Natural killer cell treated with Interleukin-12 subunit alpha and Interleukin-12 subunit beta and Interleukin-15 and Interleukin-18, amount 100 ng/mL, for 72 hours (primary cell): ENCODE results near the gene GGCX. TPM values are rescaled to one million over a fixed set of nuclear protein-coding genes. Genes with fewer than 3 reads are reported as not detected.
A peak's percentile ranks its signal among the peaks of the same experiment; 100 is the strongest.
"Not testable (repeated sequence)": the region's sequence is repeated elsewhere in the genome, so short reads cannot be mapped to it uniquely, and the experiment has no call there.

Experiments
- ATAC-seq, 2 donors: fragments of 150-1000 bp; cut with Tn5 transposase in 1 of 2; sonication (Bioruptor Pico), chemical (Tn5 transposase) in 1 of 2; 2 replicates each; pipeline ENCODE4 v1.10.0; 2021
- DNase-seq: peaks from one replicate; pipeline ENCODE4 v3.0.0; 2022; ENCODE audit warnings: low spot score
- H3K27ac Mint-ChIP-seq, 2 donors: 1 replicate in 1 of 2; 2 replicates in 1 of 2; pipeline ENCODE4 v1.8.0; 2022; ENCODE audit warnings: mixed read lengths in 2 of 2, mild to moderate bottlenecking in 1 of 2, moderate library complexity in 1 of 2
- H3K27me3 Mint-ChIP-seq, 2 donors: 1 replicate in 1 of 2; 2 replicates in 1 of 2; pipeline ENCODE4 v1.8.0; 2022; ENCODE audit warnings: mixed read lengths in 2 of 2
- H3K36me3 Mint-ChIP-seq: one replicate; pipeline ENCODE4 v1.8.0; 2022; ENCODE audit warnings: mixed read lengths
- H3K4me1 Mint-ChIP-seq, 2 donors: 1 replicate in 1 of 2; 2 replicates in 1 of 2; pipeline ENCODE4 v1.8.0; 2022; ENCODE audit warnings: low read depth in 2 of 2, mixed read lengths in 2 of 2, mild to moderate bottlenecking in 1 of 2
- H3K4me3 Mint-ChIP-seq: one replicate; pipeline ENCODE4 v1.8.0; 2022; ENCODE audit warnings: mixed read lengths
- H3K9me3 Mint-ChIP-seq: 2 replicates; pipeline ENCODE4 v1.8.0; 2022; ENCODE audit warnings: mixed read lengths
- total RNA-seq, 2 donors: library from RNA; stranded (reverse); gene quantifications; one replicate each; pipeline ENCODE4 v1.2.3, GENCODE V29; 2022

The GGCX gene
- total RNA-seq, 2 donors from 2014 or later = 24.9 to 37.1 TPM

DNA sequence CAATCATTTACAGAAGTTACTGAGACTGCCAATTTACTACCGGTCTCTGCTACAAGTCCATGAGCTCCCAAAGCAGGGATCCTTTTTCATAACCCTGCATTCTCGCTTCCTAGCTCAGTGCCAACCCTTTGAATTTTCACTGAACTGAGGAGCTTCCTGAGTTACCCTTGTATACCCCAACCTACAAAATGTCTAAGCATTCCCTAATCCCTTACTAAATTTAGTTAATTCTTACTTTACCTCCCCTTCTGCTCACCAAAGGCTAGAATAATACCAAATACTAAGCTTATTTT lies 12.7 kb downstream of the GGCX start:
- H3K4me3 Mint-ChIP-seq = no peak overlapping the region
- peaks cover 9 to 12% of the 10 kb centered on the region in 2 donors for H3K4me1 Mint-ChIP-seq
- H3K27me3 Mint-ChIP-seq = no peaks in the 10 kb centered on the region
- no peak overlapping the region for H3K27ac Mint-ChIP-seq
- H3K9me3 Mint-ChIP-seq = no peaks in the 10 kb centered on the region
- H3K36me3 Mint-ChIP-seq = peaks cover 22% of the 10 kb centered on the region
- no peak for ATAC-seq
- DNase-seq = no peak

GRCh38 chr2:85547859-85548607 lies 13.3 kb downstream of the GGCX start:
- H3K4me3 Mint-ChIP-seq = no peak overlapping the region
- H3K4me1 Mint-ChIP-seq = peaks cover 12 to 16% of the 10 kb centered on the region in 2 donors
- no peaks in the 10 kb centered on the region for H3K27me3 Mint-ChIP-seq
- peak overlapping the region; percentile 34 to 53 for H3K27ac Mint-ChIP-seq
- no peaks in the 10 kb centered on the region for H3K9me3 Mint-ChIP-seq
- no peak for DNase-seq
- ATAC-seq = no peak
- H3K36me3 Mint-ChIP-seq = peaks cover 27% of the 10 kb centered on the region

GRCh38 chr2:85547089-85547858 lies 14.0 kb downstream of the GGCX start:
- H3K9me3 Mint-ChIP-seq = no peaks in the 10 kb centered on the region
- H3K36me3 Mint-ChIP-seq = peaks cover 35% of the 10 kb centered on the region
- ATAC-seq (peak in 1 of 2 donors; percentile 20), DNase-seq (no peak)
- peak overlapping the region; percentile 34 to 53 for H3K27ac Mint-ChIP-seq
- H3K4me1 Mint-ChIP-seq = peaks cover 20 to 23% of the 10 kb centered on the region in 2 donors
- no peaks in the 10 kb centered on the region for H3K27me3 Mint-ChIP-seq
- H3K4me3 Mint-ChIP-seq = no peak overlapping the region

DNA sequence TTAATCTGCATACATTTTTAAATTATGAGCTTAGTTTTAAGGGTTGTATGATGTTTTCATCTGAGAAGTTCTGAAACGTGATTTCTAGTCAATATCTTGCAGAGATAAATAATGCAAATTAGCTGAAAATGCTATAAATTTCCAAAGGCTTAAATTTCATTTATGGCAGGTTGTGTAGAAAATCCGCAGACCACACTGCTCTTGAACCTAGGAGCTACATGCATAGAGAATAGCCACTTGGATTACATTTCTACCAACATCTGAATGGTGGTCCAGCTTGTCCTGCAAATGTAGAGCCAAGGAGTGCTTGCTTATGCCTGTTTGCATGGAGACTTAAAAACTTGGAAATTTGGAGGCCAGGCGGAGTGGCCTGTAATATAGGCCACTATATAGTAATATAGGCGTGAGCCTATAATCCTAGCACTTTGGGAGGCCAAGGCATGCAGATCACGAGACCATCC lies 15.5 kb downstream of the GGCX start:
- DNase-seq (no peak), ATAC-seq (peak in 1 of 2 donors; percentile 2)
- no peaks in the 10 kb centered on the region for H3K27me3 Mint-ChIP-seq
- no peak overlapping the region for H3K27ac Mint-ChIP-seq
- peaks cover 43% of the 10 kb centered on the region for H3K36me3 Mint-ChIP-seq
- H3K4me3 Mint-ChIP-seq = no peak overlapping the region
- peaks cover 31 to 32% of the 10 kb centered on the region in 2 donors for H3K4me1 Mint-ChIP-seq
- H3K9me3 Mint-ChIP-seq = no peaks in the 10 kb centered on the region

- not testable (repeated sequence) for ATAC-seq, DNase-seq, H3K4me3 Mint-ChIP-seq, H3K9me3 Mint-ChIP-seq, H3K27me3 Mint-ChIP-seq
- peaks cover 50% of the 10 kb centered on the region for H3K36me3 Mint-ChIP-seq
- peaks cover 37 to 38% of the 10 kb centered on the region in 2 donors for H3K4me1 Mint-ChIP-seq
- H3K27ac Mint-ChIP-seq = peak overlapping the region in 1 of 2 donors; percentile 0
Observed at GRCh38 chr2:85544915-85545779, 16.1 kb downstream of the GGCX start.

DNA sequence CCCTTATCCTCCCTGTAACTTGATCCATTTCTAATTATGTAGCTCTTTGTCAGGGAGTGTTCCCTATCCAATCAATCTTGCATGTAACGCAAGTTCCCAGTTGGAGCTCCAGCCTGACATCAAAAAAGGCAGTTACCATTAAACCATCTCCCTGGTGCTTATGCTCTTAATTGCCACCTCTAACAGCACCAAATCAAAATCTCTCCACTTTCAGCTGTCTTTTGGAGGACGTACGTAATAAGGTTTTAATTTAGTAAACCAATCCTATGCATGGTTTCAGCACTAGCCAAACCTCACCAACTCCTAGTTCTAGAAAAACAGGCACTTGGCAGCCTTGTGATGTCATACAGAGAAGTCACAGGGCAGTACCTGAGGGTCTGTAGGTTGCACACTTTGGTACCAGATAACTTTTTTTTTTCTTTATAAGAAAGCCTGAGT lies 17.0 kb downstream of the GGCX start:
- H3K9me3 Mint-ChIP-seq, DNase-seq, ATAC-seq, H3K27me3 Mint-ChIP-seq: not testable (repeated sequence)
- peaks cover 40 to 41% of the 10 kb centered on the region in 2 donors for H3K4me1 Mint-ChIP-seq
- peak overlapping the region; percentile 5 for H3K4me3 Mint-ChIP-seq
- peaks cover 52% of the 10 kb centered on the region for H3K36me3 Mint-ChIP-seq
- H3K27ac Mint-ChIP-seq = peak overlapping the region in 1 of 2 donors; percentile 0

- H3K4me1 Mint-ChIP-seq = peaks cover 43 to 44% of the 10 kb centered on the region in 2 donors
- DNase-seq = no peak
- H3K27ac Mint-ChIP-seq = peak overlapping the region; percentile 97
- H3K4me3 Mint-ChIP-seq = peak overlapping the region; percentile 98
- ATAC-seq = no peak
- H3K9me3 Mint-ChIP-seq = no peaks in the 10 kb centered on the region
- H3K36me3 Mint-ChIP-seq = peaks cover 52% of the 10 kb centered on the region
- H3K27me3 Mint-ChIP-seq = no peaks in the 10 kb centered on the region
Observed at GRCh38 chr2:85542777-85543176, 18.5 kb downstream of the GGCX start.

- Mint-ChIP-seq H3K9me3 (no peaks in the 10 kb centered on the region), H3K27me3 (no peaks in the 10 kb centered on the region), H3K27ac (peak overlapping the region; percentile 97), H3K4me3 (peak overlapping the region; percentile 98), H3K4me1 (peaks cover 48 to 51% of the 10 kb centered on the region in 2 donors), H3K36me3 (peaks cover 52% of the 10 kb centered on the region)
- no peak for ATAC-seq
- no peak for DNase-seq
Observed at GRCh38 chr2:85541753-85542457, 19.4 kb downstream of the GGCX start.

- Mint-ChIP-seq H3K36me3 (peaks cover 52% of the 10 kb centered on the region), H3K4me3 (peak overlapping the region; percentile 98), H3K9me3 (no peaks in the 10 kb centered on the region), H3K27ac (peak overlapping the region; percentile 97), H3K27me3 (no peaks in the 10 kb centered on the region), H3K4me1 (peaks cover 50 to 51% of the 10 kb centered on the region in 2 donors)
- DNase-seq = no peak
- no peak for ATAC-seq
Observed at GRCh38 chr2:85541262-85541661, 20.0 kb downstream of the GGCX start.

- Mint-ChIP-seq H3K9me3 (no peaks in the 10 kb centered on the region), H3K27me3 (no peaks in the 10 kb centered on the region), H3K4me1 (peaks cover 51 to 52% of the 10 kb centered on the region in 2 donors), H3K27ac (peak overlapping the region; percentile 97), H3K4me3 (peak overlapping the region; percentile 98), H3K36me3 (peaks cover 50% of the 10 kb centered on the region)
- DNase-seq (no peak), ATAC-seq (no peak)
Observed at GRCh38 chr2:85540133-85540648, 21.1 kb downstream of the GGCX start.

DNA sequence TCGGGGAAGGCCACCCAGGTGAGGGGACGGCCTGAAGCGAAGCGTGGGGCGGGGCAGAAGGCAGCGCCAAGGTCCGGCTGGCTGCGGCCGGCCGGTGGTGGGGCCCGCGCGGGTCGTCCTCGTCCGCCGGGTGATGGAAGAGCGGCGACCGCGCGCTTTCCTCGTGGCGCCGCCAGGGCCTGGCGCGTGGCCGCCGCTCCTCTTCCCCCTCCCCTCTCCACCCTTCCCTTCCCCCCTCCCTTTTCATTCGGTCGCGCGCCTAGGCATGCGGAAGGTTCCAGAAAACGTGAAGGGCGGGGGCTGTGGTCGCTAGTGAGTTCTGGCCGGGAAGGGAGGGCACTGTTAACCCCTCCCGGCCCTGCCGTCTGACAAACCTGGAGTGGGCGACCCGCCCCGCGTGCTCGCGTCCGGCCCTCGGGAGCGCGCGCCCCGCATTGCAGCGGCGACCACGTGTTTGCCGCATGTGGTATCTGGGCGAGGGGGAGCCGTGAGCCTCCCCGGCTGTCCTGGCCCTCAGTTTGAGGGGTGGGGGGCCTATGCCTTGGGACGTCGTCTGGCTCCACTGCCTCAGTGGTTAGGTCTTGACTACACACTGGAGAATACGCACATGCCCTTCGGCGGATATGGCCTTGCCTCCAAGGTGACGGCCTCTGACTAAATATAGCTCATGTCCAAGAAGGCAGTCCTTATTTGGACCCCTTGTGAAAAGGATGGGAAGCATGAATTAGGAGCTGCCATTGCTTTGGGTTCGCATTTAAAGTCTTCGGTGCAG lies 21.7 kb downstream of the GGCX start:
- peak overlapping the region; percentile 97 for H3K27ac Mint-ChIP-seq
- peaks cover 46% of the 10 kb centered on the region for H3K36me3 Mint-ChIP-seq
- H3K27me3 Mint-ChIP-seq = no peaks in the 10 kb centered on the region
- peaks cover 51 to 52% of the 10 kb centered on the region in 2 donors for H3K4me1 Mint-ChIP-seq
- peak overlapping the region; percentile 98 for H3K4me3 Mint-ChIP-seq
- ATAC-seq (peak; percentile 65 to 70), DNase-seq (peak; percentile 82)
- H3K9me3 Mint-ChIP-seq = no peaks in the 10 kb centered on the region
